ENCODE measurements around the gene IFIH1. TPM values are rescaled to one million over a fixed set of nuclear protein-coding genes. Genes with fewer than 3 reads are reported as not detected.

Gene IFIH1
- total RNA-seq, 1 experiment from 2014 or later, result 4.7 TPM

GRCh38 chr2:162342321-162342720 lies 23.8 kb upstream of the IFIH1 start:
- no peak for DNase-seq
- peaks cover 8% of the 10 kb centered on the region; the same call in 1 of the 2 replicates for H3F3A ChIP-seq (ENCODE audit: insufficient read depth, low read depth)
- H3K4me3 ChIP-seq, result no peak overlapping the region
- no peaks in the 10 kb centered on the region for H3K9me3 ChIP-seq (ENCODE audit: insufficient read depth, low read depth)
- H3K79me2 ChIP-seq (ENCODE audit: low read depth), result peaks cover 6% of the 10 kb centered on the region
- TF ChIP-seq, protein P1, sequence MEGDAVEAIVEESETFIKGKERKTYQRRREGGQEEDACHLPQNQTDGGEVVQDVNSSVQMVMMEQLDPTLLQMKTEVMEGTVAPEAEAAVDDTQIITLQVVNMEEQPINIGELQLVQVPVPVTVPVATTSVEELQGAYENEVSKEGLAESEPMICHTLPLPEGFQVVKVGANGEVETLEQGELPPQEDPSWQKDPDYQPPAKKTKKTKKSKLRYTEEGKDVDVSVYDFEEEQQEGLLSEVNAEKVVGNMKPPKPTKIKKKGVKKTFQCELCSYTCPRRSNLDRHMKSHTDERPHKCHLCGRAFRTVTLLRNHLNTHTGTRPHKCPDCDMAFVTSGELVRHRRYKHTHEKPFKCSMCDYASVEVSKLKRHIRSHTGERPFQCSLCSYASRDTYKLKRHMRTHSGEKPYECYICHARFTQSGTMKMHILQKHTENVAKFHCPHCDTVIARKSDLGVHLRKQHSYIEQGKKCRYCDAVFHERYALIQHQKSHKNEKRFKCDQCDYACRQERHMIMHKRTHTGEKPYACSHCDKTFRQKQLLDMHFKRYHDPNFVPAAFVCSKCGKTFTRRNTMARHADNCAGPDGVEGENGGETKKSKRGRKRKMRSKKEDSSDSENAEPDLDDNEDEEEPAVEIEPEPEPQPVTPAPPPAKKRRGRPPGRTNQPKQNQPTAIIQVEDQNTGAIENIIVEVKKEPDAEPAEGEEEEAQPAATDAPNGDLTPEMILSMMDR (conservative IDR thresholded peaks at IDR 0.05), result no peak
- TF ChIP-seq EZH2 (IDR thresholded peaks at IDR 0.05; ENCODE audit: low read depth), result no peak
- H3K9me2 ChIP-seq (ENCODE audit: insufficient read depth), result no peaks in the 10 kb centered on the region
- intact Hi-C loops (cut with micrococcal nuclease; ENCODE audit: unreplicated experiment), result no loop called here
- no peak overlapping the region for H2AFZ ChIP-seq
- BruUV-seq (replicated peaks), result no TSS peak
- ChIA-PET POLR2A (ENCODE audit: unreplicated experiment) (interaction anchor here (0.7 kb wide), 1 partner anchor 34 kb away, joined by 5 read pairs; no protein-coding TSS in a partner anchor), CTCF (no interaction called here)
- peaks cover 8% of the 10 kb centered on the region for H3K4me1 ChIP-seq (replicated peaks; ENCODE audit: insufficient read depth)
- H4K20me1 ChIP-seq (ENCODE audit: insufficient read depth), result no peaks in the 10 kb centered on the region
- H3K4me2 ChIP-seq, result no peak overlapping the region
- no peaks in the 10 kb centered on the region for H3K36me3 ChIP-seq (ENCODE audit: low read depth)
- H3K27me3 ChIP-seq (ENCODE audit: insufficient read depth, low read depth), result no peaks in the 10 kb centered on the region
- no peak overlapping the region for H3K27ac ChIP-seq

- Histone ChIP-seq H3K4me3 (no peak overlapping the region), H2AFZ (no peak overlapping the region), H3K9me3 (ENCODE audit: insufficient read depth, low read depth) (no peaks in the 10 kb centered on the region), H3F3A (ENCODE audit: insufficient read depth, low read depth) (peaks cover 8% of the 10 kb centered on the region; the same call in 1 of the 2 replicates), H3K27me3 (ENCODE audit: insufficient read depth, low read depth) (no peaks in the 10 kb centered on the region), H3K27ac (no peak overlapping the region), H3K4me1 (replicated peaks; ENCODE audit: insufficient read depth) (peaks cover 8% of the 10 kb centered on the region), H3K79me2 (ENCODE audit: low read depth) (peaks cover 6% of the 10 kb centered on the region), H3K9me2 (ENCODE audit: insufficient read depth) (no peaks in the 10 kb centered on the region), H4K20me1 (ENCODE audit: insufficient read depth) (no peaks in the 10 kb centered on the region), H3K36me3 (ENCODE audit: low read depth) (no peaks in the 10 kb centered on the region), H3K4me2 (no peak overlapping the region)
- TF ChIP-seq, protein P1 (conservative IDR thresholded peaks at IDR 0.05), result no peak
- no peak for TF ChIP-seq EZH2 (IDR thresholded peaks at IDR 0.05; ENCODE audit: low read depth)
- DNase-seq, result no peak
- BruUV-seq (replicated peaks), result no TSS peak
- CTCF ChIA-PET, result no interaction called here
- POLR2A ChIA-PET (ENCODE audit: unreplicated experiment), result no interaction called here
- intact Hi-C loops (cut with micrococcal nuclease; ENCODE audit: unreplicated experiment), result no loop called here
Observed at GRCh38 chr2:162340822-162341221, 22.3 kb upstream of the IFIH1 start.

DNA sequence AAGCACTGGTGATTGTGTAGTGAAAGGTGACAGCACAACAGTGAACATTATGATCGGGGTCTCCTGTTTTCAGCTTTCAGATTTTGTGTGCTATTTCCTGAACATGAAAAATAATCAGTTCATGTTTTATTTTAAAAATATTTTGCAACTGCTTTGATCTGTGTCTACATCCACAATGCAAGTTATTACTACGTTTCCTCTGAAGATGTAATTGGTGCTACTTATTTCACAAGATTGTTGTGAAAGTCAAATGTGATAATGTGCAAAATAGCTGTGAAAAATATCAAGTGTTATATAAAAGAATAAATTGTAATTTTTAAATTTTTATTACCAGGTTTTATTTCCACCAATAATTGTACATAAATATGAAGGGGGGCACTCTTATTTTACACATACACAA lies 19.4 kb upstream of the IFIH1 start:
- CTCF ChIA-PET, result no interaction called here

More for the DNA sequence above, 19.4 kb upstream of the IFIH1 start:
- intact Hi-C loops (cut with micrococcal nuclease; ENCODE audit: unreplicated experiment), result no loop called here
- Histone ChIP-seq H3K4me2 (no peak overlapping the region), H2AFZ (no peak overlapping the region), H3K4me3 (no peak overlapping the region), H3K79me2 (ENCODE audit: low read depth) (no peaks in the 10 kb centered on the region), H3K27me3 (ENCODE audit: insufficient read depth, low read depth) (no peaks in the 10 kb centered on the region), H3K36me3 (ENCODE audit: low read depth) (no peaks in the 10 kb centered on the region), H4K20me1 (ENCODE audit: insufficient read depth) (no peaks in the 10 kb centered on the region), H3F3A (ENCODE audit: insufficient read depth, low read depth) (no peaks in the 10 kb centered on the region), H3K4me1 (replicated peaks; ENCODE audit: insufficient read depth) (no peaks in the 10 kb centered on the region), H3K9me3 (ENCODE audit: insufficient read depth, low read depth) (no peaks in the 10 kb centered on the region), H3K9me2 (ENCODE audit: insufficient read depth) (no peaks in the 10 kb centered on the region), H3K27ac (no peak overlapping the region)
- DNase-seq, result no peak
- POLR2A ChIA-PET (ENCODE audit: unreplicated experiment), result no interaction called here
- BruUV-seq (replicated peaks), result no TSS peak
- TF ChIP-seq, protein P1 (conservative IDR thresholded peaks at IDR 0.05), result no peak
- TF ChIP-seq EZH2 (IDR thresholded peaks at IDR 0.05; ENCODE audit: low read depth), result no peak

Data from PC-9 (cell line).